ENCODE measurements around the gene EFCAB8. TPM values are rescaled to one million over a fixed set of nuclear protein-coding genes. Genes with fewer than 3 reads are reported as not detected.
A peak's percentile ranks its signal among the peaks of the same experiment; 100 is the strongest.

EFCAB8 gene, protein sequence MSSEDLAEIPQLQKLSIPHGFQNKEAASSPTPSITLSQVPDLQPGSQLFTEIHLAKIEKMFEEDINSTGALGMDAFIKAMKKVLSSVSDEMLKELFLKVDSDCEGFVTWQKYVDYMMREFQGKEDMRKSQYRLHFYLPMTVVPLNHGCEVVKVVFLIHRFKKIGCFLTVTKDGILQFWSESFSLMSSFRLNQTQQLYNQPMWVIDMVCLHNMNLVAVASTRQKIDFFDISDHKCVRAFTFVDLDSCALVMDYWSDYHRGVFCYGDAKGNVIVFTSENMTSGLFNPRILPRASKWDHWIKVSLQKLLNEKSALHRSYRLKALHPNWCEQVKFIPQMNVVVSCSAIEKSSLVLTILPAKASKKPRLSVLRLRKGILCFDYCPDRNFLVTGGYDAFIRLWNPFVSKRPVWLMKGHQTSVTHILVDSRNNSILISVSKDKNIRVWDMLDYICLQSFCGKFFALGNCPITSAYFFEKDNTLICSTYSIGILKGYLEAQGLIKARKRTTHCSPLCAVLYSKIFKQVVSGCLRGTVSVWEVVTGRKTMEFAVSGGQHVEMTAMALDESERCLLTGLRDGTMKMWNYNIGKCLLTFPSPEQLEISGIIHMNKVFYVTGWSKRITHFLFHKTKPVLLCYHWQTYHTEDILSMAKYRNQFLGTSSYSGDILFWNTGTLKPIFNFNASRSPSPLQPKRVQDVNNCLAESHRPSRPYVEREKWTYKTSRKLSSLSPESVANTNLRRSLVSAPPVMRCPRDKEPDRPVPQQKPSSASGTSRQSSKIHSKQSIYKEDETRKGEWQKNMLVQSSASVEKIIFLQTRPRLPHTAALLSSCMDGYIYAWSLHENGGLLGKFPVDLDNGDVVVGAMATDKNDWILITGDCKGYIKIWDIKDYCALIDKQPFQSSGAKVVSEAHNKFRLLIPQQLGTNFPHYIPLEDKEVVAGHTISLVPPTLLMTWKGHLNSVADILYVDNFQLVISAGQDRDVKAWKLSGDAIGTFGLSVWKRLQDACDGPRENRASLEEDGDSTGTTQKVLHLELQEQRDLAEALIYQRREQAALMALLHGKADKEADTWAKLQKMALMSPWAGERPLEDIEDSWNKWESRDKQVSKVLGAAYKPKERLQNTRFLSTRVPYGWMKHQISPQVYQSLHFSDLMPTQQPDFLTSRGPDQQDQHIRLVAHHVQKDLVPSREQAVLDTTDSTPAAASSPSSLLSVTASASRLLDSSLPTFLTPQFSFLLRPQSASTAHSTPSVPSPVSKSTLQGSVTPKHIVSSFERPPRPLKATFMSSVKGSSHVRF
- total RNA-seq = under 1 TPM; 0.24 to 0.83 TPM

DNA sequence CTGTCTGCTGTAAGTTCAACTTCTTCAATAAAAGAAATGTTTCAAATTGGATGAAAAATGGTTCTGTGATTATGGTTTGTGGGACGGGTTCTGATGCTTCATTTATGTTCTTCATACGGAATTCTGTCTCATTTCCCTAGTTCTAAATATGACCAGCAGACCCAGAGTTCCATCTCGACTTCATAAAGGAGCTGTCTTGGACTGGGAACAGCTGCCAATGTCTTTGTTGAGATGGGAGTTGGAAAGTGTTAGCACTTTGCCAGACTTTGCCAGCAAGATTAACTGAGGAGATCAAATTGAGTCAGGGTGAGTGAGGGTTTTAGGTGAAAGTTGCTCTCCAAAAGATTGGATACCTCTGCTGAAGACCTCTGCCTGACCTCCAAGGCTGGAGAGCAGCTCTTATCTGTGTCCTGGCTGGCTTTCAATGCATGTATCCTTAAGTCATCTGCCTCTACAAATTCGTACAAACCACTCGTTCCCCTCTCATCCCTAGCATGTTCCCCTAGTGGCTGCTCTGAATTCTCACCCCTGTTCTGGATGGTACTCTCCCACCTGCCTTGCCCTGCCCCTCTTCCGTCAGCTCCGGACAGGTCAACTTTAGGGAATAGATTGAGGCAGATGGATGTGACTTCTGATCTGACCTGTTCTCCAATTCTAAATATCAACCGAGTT is at the start of gene EFCAB8:
Gene EFCAB8 (plus strand): TSS at position 223 of the 672 bp plus-strand sequence. CDS start 4,870 bp downstream, outside the sequence.
- no peak for DNase-seq
- Mint-ChIP-seq H3K27me3 (no peaks in the 10 kb centered on the region), H3K4me1 (ENCODE audit: low read depth) (peaks cover 18% of the 10 kb centered on the region), H3K9me3 (no peaks in the 10 kb centered on the region), H3K27ac (no peak within 1 kb of the TSS), H3K36me3 (peaks cover 13% of the 10 kb centered on the region), H3K4me3 (no peak within 1 kb of the TSS)
- POLR2A ChIA-PET = no interaction called here
- CTCF ChIA-PET = no interaction called here
- intact Hi-C loops (cut with micrococcal nuclease) = loop anchor here (5.0 kb wide), 1 partner anchor 67 kb away; no protein-coding TSS in a partner anchor

DNA sequence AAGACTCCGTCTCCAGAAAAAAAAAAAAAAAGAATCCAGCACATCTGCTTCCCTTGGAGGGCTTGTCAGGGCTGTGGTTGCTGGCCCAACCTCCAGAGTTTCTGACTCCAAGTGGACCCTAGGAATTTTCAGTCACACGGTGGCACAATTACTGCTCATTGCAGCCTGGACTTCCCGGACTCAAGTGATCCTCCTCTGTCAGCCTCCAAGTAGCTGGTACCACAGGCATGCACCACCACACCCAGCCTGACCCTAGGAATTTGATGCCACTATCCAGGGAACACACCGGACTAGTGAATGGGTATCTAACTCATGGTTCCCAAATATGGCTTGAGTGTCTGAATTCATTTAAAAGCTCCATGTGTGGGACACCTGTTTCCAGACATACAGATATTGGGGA is 48.8 kb upstream of the EFCAB8 start:
- intact Hi-C loops (cut with micrococcal nuclease) = no loop called here
- no peaks in the 10 kb centered on the region for H3K36me3 Mint-ChIP-seq
- H3K27ac Mint-ChIP-seq = no peak overlapping the region
- POLR2A ChIA-PET = no interaction called here
- no peaks in the 10 kb centered on the region for H3K9me3 Mint-ChIP-seq
- DNase-seq = no peak
- H3K4me3 Mint-ChIP-seq = no peak overlapping the region
- no peaks in the 10 kb centered on the region for H3K27me3 Mint-ChIP-seq
- CTCF ChIA-PET = interaction anchor here (1.1 to 2.0 kb wide), 3 partner anchors 13 to 32 kb away, joined by 3 to 6 read pairs (median 5); no protein-coding TSS in a partner anchor
- H3K4me1 Mint-ChIP-seq (ENCODE audit: low read depth) = no peaks in the 10 kb centered on the region

DNA sequence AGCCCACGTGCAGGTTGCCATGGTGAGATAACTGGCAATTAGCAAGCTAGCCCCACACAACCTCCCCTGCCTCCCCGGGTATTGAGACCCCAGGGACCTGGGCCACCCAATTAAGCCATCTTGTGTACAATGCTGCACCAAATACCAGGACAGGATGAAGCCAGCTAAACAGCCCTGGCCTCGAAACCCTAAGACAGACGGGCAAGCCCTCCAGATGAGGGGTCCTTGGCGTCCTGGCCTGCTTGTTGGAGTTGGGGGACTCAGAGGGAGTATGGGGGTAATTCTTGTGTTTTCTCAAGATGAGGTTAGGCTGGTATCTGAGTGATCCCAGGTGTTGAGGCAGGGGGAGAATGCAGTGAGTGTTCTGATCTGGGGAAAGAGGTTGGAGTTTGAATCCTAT is 47.8 kb upstream of the EFCAB8 start:
- ChIA-PET POLR2A (no interaction called here), CTCF (interaction anchor here (1.5 to 2.0 kb wide), 2 partner anchors 21 to 33 kb away, joined by 5 to 6 read pairs; no protein-coding TSS in a partner anchor)
- Mint-ChIP-seq H3K9me3 (no peaks in the 10 kb centered on the region), H3K27ac (no peak overlapping the region), H3K27me3 (no peaks in the 10 kb centered on the region), H3K36me3 (no peaks in the 10 kb centered on the region), H3K4me3 (no peak overlapping the region), H3K4me1 (ENCODE audit: low read depth) (no peaks in the 10 kb centered on the region)
- intact Hi-C loops (cut with micrococcal nuclease) = no loop called here
- no peak for DNase-seq

DNA sequence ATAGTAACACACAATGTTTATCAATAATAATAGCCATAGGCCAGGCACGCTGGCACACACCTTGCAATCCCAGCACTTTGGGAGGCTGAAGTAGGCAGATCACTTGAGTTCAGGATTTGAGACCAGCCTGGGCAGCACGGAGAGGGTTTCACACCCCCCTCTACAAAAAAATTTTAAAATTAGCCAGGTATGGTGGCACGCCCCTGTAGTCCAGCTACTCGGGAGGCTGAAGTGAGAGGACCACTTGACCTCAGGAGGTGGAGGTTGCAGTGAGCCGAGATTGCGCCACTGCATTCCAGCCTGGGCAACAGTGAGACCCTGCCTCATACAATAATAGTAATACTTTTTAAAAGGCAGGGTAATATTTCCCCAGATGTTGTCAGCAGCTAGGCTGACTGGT is 46.8 kb upstream of the EFCAB8 start:
- H3K27me3 Mint-ChIP-seq = no peaks in the 10 kb centered on the region
- POLR2A ChIA-PET = no interaction called here
- H3K4me3 Mint-ChIP-seq = no peak overlapping the region
- H3K27ac Mint-ChIP-seq = no peak overlapping the region
- CTCF ChIA-PET = no interaction called here
- H3K9me3 Mint-ChIP-seq = no peaks in the 10 kb centered on the region
- no peak for DNase-seq
- H3K36me3 Mint-ChIP-seq = no peaks in the 10 kb centered on the region
- H3K4me1 Mint-ChIP-seq (ENCODE audit: low read depth) = no peaks in the 10 kb centered on the region
- intact Hi-C loops (cut with micrococcal nuclease) = no loop called here

DNA sequence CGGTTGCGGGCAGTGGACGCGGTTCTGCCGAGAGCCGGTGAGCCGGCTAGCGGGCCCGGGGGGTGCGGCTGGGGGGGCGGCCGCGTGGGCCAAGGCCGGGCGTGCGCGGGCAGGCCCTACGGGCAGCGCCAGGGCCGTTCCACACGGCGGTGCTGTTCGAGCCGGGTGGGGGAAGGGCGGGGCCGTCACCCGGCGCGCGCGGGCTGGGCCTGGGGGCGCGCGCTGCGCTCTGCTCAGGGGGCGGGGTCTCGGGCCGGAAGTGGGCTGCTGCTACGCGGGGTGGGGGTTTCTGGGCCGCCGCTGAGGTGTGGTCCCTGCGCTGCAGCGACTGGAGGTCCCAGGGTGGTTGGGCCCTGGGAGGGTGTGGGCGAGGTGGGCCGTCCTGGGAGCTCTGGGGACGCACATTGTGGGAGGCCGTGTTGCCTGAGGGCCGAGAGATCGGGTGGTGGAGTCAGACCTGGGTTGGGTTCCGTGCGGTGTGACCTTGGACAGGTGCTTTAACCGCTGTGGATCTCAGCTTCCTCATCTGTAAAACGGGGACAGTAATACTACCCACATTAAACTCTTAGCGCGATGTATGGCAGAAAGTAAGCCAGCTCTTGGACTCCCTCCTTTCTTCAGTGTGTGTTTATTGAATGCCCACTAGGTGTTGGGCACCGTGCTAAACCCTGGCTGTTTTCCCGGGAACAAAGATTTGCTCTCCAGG is 38.6 kb upstream of the EFCAB8 start:
- ChIA-PET CTCF (interaction anchor here (0.6 to 2.1 kb wide), 7 partner anchors 10 to 735 kb away, joined by 3 to 9 read pairs (median 4); no protein-coding TSS in a partner anchor), POLR2A (interaction anchor here (0.5 to 1.3 kb wide), 7 partner anchors 11 to 900 kb away, joined by 3 to 4 read pairs (median 3); partner anchors contain the start of gene PXMP4)
- intact Hi-C loops (cut with micrococcal nuclease) = loop anchor here (1.0 kb wide), 3 partner anchors 19 to 148 kb away; no protein-coding TSS in a partner anchor
- Mint-ChIP-seq H3K9me3 (no peaks in the 10 kb centered on the region), H3K27me3 (no peaks in the 10 kb centered on the region), H3K4me3 (peak overlapping the region; percentile 98), H3K36me3 (peaks cover 5% of the 10 kb centered on the region), H3K27ac (peak overlapping the region; percentile 94), H3K4me1 (ENCODE audit: low read depth) (peaks cover 36% of the 10 kb centered on the region)
- peak; percentile 86 for DNase-seq

DNA sequence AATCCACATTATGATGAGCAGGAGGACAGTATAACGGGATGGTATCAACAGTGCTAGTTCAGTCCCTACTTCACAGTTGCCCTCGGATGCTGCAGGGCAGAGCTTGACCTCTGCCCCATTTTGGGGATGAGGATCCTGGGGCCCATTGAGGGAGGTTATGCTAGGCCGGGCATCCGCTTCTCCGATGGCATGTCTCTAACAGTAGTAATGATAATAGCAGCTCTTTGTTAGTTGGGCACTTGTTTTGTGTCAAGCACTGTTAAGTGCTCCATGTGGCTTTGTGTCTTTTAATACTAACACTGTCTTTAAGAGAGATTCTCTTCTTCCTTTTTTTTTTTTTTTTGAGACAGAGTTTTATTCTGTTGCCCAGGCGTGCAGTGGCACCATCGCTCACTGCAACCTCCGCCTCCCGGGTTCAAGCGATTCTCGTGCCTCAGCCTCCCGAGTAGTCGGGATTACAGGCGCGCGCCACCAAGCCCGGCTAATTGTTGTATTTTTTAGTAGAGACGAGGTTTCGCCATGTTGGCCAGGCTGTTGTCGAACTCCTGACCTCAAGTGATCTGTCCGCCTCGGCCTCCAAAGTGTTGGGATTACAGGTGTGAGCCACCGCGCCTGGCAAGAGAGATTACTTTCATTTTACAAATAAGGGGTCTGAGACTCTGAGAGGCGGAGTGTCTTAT is 37.9 kb upstream of the EFCAB8 start:
- Mint-ChIP-seq H3K36me3 (peaks cover 8% of the 10 kb centered on the region), H3K4me1 (ENCODE audit: low read depth) (peaks cover 38% of the 10 kb centered on the region), H3K27ac (peak overlapping the region; percentile 94), H3K27me3 (no peaks in the 10 kb centered on the region), H3K4me3 (peak overlapping the region; percentile 98), H3K9me3 (no peaks in the 10 kb centered on the region)
- DNase-seq = peak; percentile 28
- ChIA-PET CTCF (interaction anchor here (0.7 to 2.1 kb wide), 7 partner anchors 9 to 125 kb away, joined by 3 to 9 read pairs (median 4); no protein-coding TSS in a partner anchor), POLR2A (interaction anchor here (0.7 to 1.0 kb wide), 5 partner anchors 9 to 281 kb away, joined by 3 to 5 read pairs (median 3); no protein-coding TSS in a partner anchor)
- intact Hi-C loops (cut with micrococcal nuclease) = no loop called here

DNA sequence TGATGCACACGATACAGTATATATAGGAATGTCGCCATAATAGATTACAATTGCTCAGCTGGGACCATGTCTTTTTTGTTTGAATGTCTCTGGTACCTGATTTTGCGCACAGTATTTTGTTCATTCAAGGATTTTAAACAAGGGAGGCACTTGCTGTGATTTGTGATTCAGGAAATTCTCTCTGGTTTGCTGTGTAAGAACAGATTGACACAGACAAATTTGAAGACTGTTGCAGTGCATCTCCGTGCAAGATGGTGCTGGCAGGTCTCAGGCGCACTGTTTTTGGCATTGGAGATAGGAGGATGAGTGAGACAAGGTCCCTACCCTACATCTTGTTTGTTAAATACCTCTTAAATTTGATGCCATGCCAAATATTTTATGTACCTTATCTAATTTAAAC is 36.5 kb upstream of the EFCAB8 start:
- DNase-seq = no peak
- intact Hi-C loops (cut with micrococcal nuclease) = no loop called here
- POLR2A ChIA-PET = interaction anchor here (0.6 to 1.0 kb wide), 2 partner anchors 8 to 339 kb away, joined by 3 to 5 read pairs; no protein-coding TSS in a partner anchor
- H3K27ac Mint-ChIP-seq = no peak overlapping the region
- peaks cover 14% of the 10 kb centered on the region for H3K36me3 Mint-ChIP-seq
- peak overlapping the region; percentile 98 for H3K4me3 Mint-ChIP-seq
- CTCF ChIA-PET = no interaction called here
- peaks cover 41% of the 10 kb centered on the region for H3K4me1 Mint-ChIP-seq (ENCODE audit: low read depth)
- no peaks in the 10 kb centered on the region for H3K27me3 Mint-ChIP-seq
- H3K9me3 Mint-ChIP-seq = no peaks in the 10 kb centered on the region

DNA sequence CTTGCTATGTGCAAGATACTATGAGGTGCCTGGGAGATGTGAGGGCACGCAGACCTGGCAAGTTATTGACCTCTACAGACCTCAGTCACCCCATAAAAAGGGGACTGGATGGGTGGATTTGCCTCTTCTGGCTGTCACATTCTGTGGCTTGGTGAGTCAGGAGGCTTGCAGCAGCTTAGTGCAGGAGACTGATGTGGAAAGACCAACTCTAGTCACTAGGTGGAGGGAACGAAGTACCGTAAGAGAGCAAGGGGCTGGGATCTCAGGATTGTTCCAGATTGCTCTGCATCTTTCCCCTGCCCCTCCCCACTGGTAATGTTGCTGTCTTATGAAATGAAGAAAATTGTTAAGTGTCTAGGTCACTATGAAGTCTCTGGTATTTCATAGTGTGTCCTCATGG is 35.6 kb upstream of the EFCAB8 start:
- intact Hi-C loops (cut with micrococcal nuclease) = no loop called here
- Mint-ChIP-seq H3K4me3 (no peak overlapping the region), H3K27ac (peak overlapping the region; percentile 38), H3K4me1 (ENCODE audit: low read depth) (peaks cover 48% of the 10 kb centered on the region), H3K9me3 (no peaks in the 10 kb centered on the region), H3K27me3 (no peaks in the 10 kb centered on the region), H3K36me3 (peaks cover 19% of the 10 kb centered on the region)
- CTCF ChIA-PET = interaction anchor here (2.0 kb wide), 1 partner anchor 150 kb away, joined by 4 read pairs; the partner anchor contains the start of gene C20orf203
- POLR2A ChIA-PET = no interaction called here
- DNase-seq = peak; percentile 48

DNA sequence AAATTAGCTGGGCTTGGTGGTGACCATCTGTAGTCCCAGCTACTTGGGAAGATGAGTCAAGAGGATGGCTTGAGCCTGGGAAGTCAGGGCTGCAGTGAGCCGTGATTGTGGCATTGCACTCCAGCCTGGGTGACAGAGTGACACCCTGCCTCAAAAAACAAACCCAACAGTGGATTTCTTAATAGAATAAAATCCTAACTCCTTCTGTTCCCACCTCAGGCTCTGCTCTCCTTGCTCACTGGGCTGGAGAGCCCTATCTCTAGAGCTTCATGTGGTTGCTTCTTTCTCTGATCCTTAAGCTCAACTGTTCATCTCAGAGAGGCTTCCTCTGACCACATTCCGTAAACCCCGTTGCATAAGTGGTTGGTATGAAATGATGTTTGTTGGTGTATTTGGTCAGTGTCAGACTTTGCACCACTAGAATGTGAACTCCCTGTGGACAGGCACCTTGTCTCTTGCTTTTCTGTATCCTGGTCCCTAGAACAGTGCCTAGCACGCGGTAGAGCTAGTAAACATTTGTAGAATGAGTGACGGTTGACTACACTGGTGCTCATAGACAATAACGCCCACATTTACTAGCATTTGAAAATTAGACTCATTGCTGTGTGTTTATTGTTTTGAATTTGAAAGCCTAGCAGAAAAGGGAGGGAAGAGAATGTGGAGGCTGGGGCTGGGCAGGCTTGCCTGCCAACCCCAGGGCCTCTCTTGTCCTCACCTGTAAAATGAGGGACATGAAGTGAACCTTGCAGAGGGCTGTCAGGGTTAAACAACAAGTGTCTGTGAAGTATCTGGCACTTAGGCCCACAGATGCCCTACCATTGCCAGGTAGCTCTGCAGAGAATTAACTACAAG is 34.8 kb upstream of the EFCAB8 start:
- CTCF ChIA-PET = interaction anchor here (0.6 to 2.0 kb wide), 2 partner anchors 112 to 151 kb away, joined by 4 read pairs; partner anchors contain the start of gene C20orf203
- POLR2A ChIA-PET = no interaction called here
- H3K4me1 Mint-ChIP-seq (ENCODE audit: low read depth) = peaks cover 55% of the 10 kb centered on the region
- H3K27me3 Mint-ChIP-seq = no peaks in the 10 kb centered on the region
- H3K9me3 Mint-ChIP-seq = no peaks in the 10 kb centered on the region
- H3K4me3 Mint-ChIP-seq = no peak overlapping the region
- peak overlapping the region; percentile 38 for H3K27ac Mint-ChIP-seq
- no peak for DNase-seq
- H3K36me3 Mint-ChIP-seq = peaks cover 25% of the 10 kb centered on the region
- intact Hi-C loops (cut with micrococcal nuclease) = no loop called here

Measured in activated CD4-positive, alpha-beta memory T cell treated with anti-CD3 and anti-CD28 coated beads for 36 hours (primary cell).